Measurements from ENCODE around the gene IPMK. TPM values are rescaled to one million over a fixed set of nuclear protein-coding genes. Genes with fewer than 3 reads are reported as not detected.

Gene IPMK
- total RNA-seq, 3 donors from 2014 or later (not counting 1 experiment from before 2014, with no cell fraction given): 4.4 to 5.7 (median 4.6) TPM

GRCh38 chr10:58212622-58213021, 55.1 kb downstream of the IPMK start:
- Mint-ChIP-seq H3K4me1 (peaks cover 9 to 15% of the 10 kb centered on the region in 2 donors), H3K36me3 (no peaks in the 10 kb centered on the region), H3K27me3 (ENCODE audit: low read depth in 2 of 2) (no peaks in the 10 kb centered on the region), H3K4me3 (no peak overlapping the region), H3K27ac (peak overlapping the region in 1 of 2 donors; percentile 11), H3K9me3 (no peaks in the 10 kb centered on the region)
- WGBS (ENCODE audit: insufficient coverage): 45% methylated on average over 3 of the region's 3 CpGs
- no peak overlapping the region for H3K27ac ChIP-seq (ENCODE audit: low read length)
- intact Hi-C loops (cut with micrococcal nuclease): no loop called here
- H3K36me3 ChIP-seq (ENCODE audit: control insufficient read depth, insufficient read depth, low read length): no peaks in the 10 kb centered on the region
- no peaks in the 10 kb centered on the region for H3K4me1 ChIP-seq (ENCODE audit: control insufficient read depth, insufficient read depth, low read length)
- no peak for TF ChIP-seq CTCF (IDR thresholded peaks at IDR 0.05)
- DNase-seq (peak in 1 of 2 donors; percentile 4), ATAC-seq (peak in 2 of 3 donors; percentile 36 to 56)
- no peaks in the 10 kb centered on the region for H3K9me3 ChIP-seq (ENCODE audit: control insufficient read depth, insufficient read depth, low read length)
- no peaks in the 10 kb centered on the region for H3K27me3 ChIP-seq (ENCODE audit: control insufficient read depth, insufficient read depth, low read length)
- H3K4me3 ChIP-seq (ENCODE audit: low read length): no peak overlapping the region

- no peak overlapping the region for H3K4me3 Mint-ChIP-seq
- TF ChIP-seq CTCF (IDR thresholded peaks at IDR 0.05): no peak
- Histone ChIP-seq H3K4me3 (ENCODE audit: low read length) (no peak overlapping the region), H3K36me3 (ENCODE audit: control insufficient read depth, insufficient read depth, low read length) (no peaks in the 10 kb centered on the region), H3K27me3 (ENCODE audit: control insufficient read depth, insufficient read depth, low read length) (no peaks in the 10 kb centered on the region), H3K9me3 (ENCODE audit: control insufficient read depth, insufficient read depth, low read length) (no peaks in the 10 kb centered on the region), H3K4me1 (ENCODE audit: control insufficient read depth, insufficient read depth, low read length) (no peaks in the 10 kb centered on the region), H3K27ac (ENCODE audit: low read length) (no peak overlapping the region)
- H3K36me3 Mint-ChIP-seq: no peaks in the 10 kb centered on the region
- no peak overlapping the region for H3K27ac Mint-ChIP-seq
- H3K9me3 Mint-ChIP-seq: no peaks in the 10 kb centered on the region
- no peak for DNase-seq
- intact Hi-C loops (cut with micrococcal nuclease): no loop called here
- H3K4me1 Mint-ChIP-seq: peaks cover 9 to 15% of the 10 kb centered on the region in 2 donors
- H3K27me3 Mint-ChIP-seq (ENCODE audit: low read depth in 2 of 2): no peaks in the 10 kb centered on the region
- 96% methylated on average over 6 of the region's 6 CpGs for WGBS (ENCODE audit: insufficient coverage)
- no peak for ATAC-seq
Observed at GRCh38 chr10:58210160-58210559, 57.5 kb downstream of the IPMK start.

GRCh38 chr10:58209669-58210068, 58.0 kb downstream of the IPMK start:
- over 99% methylated on average over 3 of the region's 3 CpGs for WGBS (ENCODE audit: insufficient coverage)
- Mint-ChIP-seq H3K4me3 (no peak overlapping the region), H3K4me1 (peaks cover 9 to 11% of the 10 kb centered on the region in 2 donors), H3K27me3 (ENCODE audit: low read depth in 2 of 2) (no peaks in the 10 kb centered on the region), H3K9me3 (no peaks in the 10 kb centered on the region), H3K36me3 (no peaks in the 10 kb centered on the region), H3K27ac (no peak overlapping the region)
- intact Hi-C loops (cut with micrococcal nuclease): no loop called here
- H3K4me3 ChIP-seq (ENCODE audit: low read length): no peak overlapping the region
- DNase-seq (no peak), ATAC-seq (no peak)
- H3K36me3 ChIP-seq (ENCODE audit: control insufficient read depth, insufficient read depth, low read length): no peaks in the 10 kb centered on the region
- H3K9me3 ChIP-seq (ENCODE audit: control insufficient read depth, insufficient read depth, low read length): no peaks in the 10 kb centered on the region
- H3K27me3 ChIP-seq (ENCODE audit: control insufficient read depth, insufficient read depth, low read length): no peaks in the 10 kb centered on the region
- TF ChIP-seq CTCF (IDR thresholded peaks at IDR 0.05): no peak
- no peaks in the 10 kb centered on the region for H3K4me1 ChIP-seq (ENCODE audit: control insufficient read depth, insufficient read depth, low read length)
- no peak overlapping the region for H3K27ac ChIP-seq (ENCODE audit: low read length)

GRCh38 chr10:58206251-58206650, 61.4 kb downstream of the IPMK start:
- TF ChIP-seq CTCF (IDR thresholded peaks at IDR 0.05): no peak
- Mint-ChIP-seq H3K4me1 (peaks cover 15 to 17% of the 10 kb centered on the region in 2 donors), H3K27me3 (ENCODE audit: low read depth in 2 of 2) (peaks cover 0 to 2% of the 10 kb centered on the region in 2 donors), H3K4me3 (no peak overlapping the region), H3K36me3 (peaks cover 6% of the 10 kb centered on the region), H3K9me3 (no peaks in the 10 kb centered on the region), H3K27ac (no peak overlapping the region)
- H3K9me3 ChIP-seq (ENCODE audit: control insufficient read depth, insufficient read depth, low read length): no peaks in the 10 kb centered on the region
- no peaks in the 10 kb centered on the region for H3K36me3 ChIP-seq (ENCODE audit: control insufficient read depth, insufficient read depth, low read length)
- no CpG with 5 or more reads among the region's 1 CpG for WGBS (ENCODE audit: insufficient coverage)
- H3K4me1 ChIP-seq (ENCODE audit: control insufficient read depth, insufficient read depth, low read length): peaks cover 5% of the 10 kb centered on the region
- H3K27ac ChIP-seq (ENCODE audit: low read length): no peak overlapping the region
- no peak overlapping the region for H3K4me3 ChIP-seq (ENCODE audit: low read length)
- H3K27me3 ChIP-seq (ENCODE audit: control insufficient read depth, insufficient read depth, low read length): no peaks in the 10 kb centered on the region
- intact Hi-C loops (cut with micrococcal nuclease): no loop called here
- ATAC-seq (no peak), DNase-seq (no peak)

Data from natural killer cell (primary cell).